ENCODE measurements around the gene TMEM165. TPM values are rescaled to one million over a fixed set of nuclear protein-coding genes. Genes with fewer than 3 reads are reported as not detected.

The TMEM165 gene
- total RNA-seq, 1 donor from 2014 or later = 110 TPM

DNA sequence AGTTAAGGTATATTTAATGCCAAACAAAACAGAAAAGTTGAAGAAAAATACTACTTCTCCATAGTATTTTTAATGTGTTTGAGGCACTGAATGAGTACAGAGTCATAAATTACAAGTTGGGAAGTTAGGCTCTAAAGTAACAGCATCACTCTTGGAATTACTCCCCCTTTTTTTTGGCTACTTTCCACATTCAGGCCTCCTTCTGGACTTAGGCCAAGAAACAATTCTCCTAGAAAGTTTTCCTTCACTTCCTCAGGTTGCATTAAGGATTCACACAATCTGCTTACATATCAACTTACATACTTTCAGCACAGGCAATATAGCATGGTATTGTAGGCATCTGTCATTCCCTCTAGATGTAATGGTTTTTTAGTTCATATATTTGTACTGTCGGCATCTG lies 52.1 kb downstream of the TMEM165 start:
- H3K9me3 Mint-ChIP-seq = no peaks in the 10 kb centered on the region
- no peak for DNase-seq (ENCODE audit: low spot score)
- no peaks in the 10 kb centered on the region for H3K4me1 Mint-ChIP-seq (ENCODE audit: low read depth)
- intact Hi-C loops (cut with micrococcal nuclease) = no loop called here
- H3K36me3 Mint-ChIP-seq (ENCODE audit: low read depth) = peaks cover 15% of the 10 kb centered on the region
- no peak overlapping the region for H3K27ac Mint-ChIP-seq
- H3K27me3 Mint-ChIP-seq (ENCODE audit: insufficient read depth) = no peaks in the 10 kb centered on the region
- no peak overlapping the region for H3K4me3 Mint-ChIP-seq

DNA sequence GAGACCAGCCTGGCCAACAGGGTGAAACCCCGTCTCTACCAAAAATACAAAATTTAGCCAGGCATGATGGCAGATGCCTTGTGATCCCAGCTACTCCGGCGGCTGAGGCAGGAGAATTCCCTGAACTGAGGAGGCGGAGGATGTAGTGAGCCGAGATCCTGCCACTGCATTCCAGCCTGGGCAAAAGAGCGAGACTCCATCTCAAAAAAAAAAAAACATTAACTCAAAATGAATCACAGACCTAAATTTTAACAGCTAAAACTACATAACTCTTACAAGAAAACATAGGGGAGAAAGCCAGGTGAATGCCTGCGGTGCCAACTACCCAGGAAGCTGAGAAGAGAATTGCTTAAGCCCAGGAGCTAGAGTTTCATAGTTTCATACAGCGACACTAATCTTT lies 54.8 kb downstream of the TMEM165 start:
- Mint-ChIP-seq H3K4me1 (ENCODE audit: low read depth) (no peaks in the 10 kb centered on the region), H3K36me3 (ENCODE audit: low read depth) (peaks cover 23% of the 10 kb centered on the region), H3K9me3 (no peaks in the 10 kb centered on the region), H3K27me3 (ENCODE audit: insufficient read depth) (no peaks in the 10 kb centered on the region), H3K27ac (no peak overlapping the region), H3K4me3 (no peak overlapping the region)
- intact Hi-C loops (cut with micrococcal nuclease) = no loop called here
- DNase-seq (ENCODE audit: low spot score) = no peak

DNA sequence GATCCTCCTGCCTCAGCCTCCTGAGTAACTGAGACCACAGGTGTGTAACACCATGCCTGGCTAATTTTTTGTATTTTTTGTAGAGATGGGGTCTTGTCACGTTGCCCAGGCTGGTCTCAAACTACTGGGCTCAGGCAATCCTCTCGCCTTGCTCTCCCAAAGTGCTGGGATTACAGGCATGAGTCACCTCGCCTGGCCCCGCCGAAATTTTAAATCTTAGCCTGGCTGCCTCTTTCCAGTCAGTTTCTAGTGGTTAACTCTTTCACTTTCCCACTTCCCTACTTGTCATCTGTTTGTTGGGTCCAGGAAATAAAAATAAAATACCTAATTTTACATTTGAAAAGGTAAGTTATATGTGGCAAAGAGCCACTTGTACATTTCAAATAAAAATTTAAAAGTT lies 62.4 kb downstream of the TMEM165 start:
- no peak overlapping the region for H3K4me3 Mint-ChIP-seq

GRCh38 chr4:55458611-55459010 lies 62.9 kb downstream of the TMEM165 start:
- H3K36me3 Mint-ChIP-seq (ENCODE audit: low read depth) = peaks cover 10% of the 10 kb centered on the region
- H3K27me3 Mint-ChIP-seq (ENCODE audit: insufficient read depth) = no peaks in the 10 kb centered on the region
- intact Hi-C loops (cut with micrococcal nuclease) = no loop called here
- no peak overlapping the region for H3K4me3 Mint-ChIP-seq
- H3K9me3 Mint-ChIP-seq = no peaks in the 10 kb centered on the region
- no peaks in the 10 kb centered on the region for H3K4me1 Mint-ChIP-seq (ENCODE audit: low read depth)
- H3K27ac Mint-ChIP-seq = no peak overlapping the region
- no peak for DNase-seq (ENCODE audit: low spot score)

More for the DNA sequence above, 62.4 kb downstream of the TMEM165 start:
- H3K36me3 Mint-ChIP-seq (ENCODE audit: low read depth) = peaks cover 10% of the 10 kb centered on the region
- no peaks in the 10 kb centered on the region for H3K9me3 Mint-ChIP-seq
- H3K27me3 Mint-ChIP-seq (ENCODE audit: insufficient read depth) = no peaks in the 10 kb centered on the region
- intact Hi-C loops (cut with micrococcal nuclease) = no loop called here
- DNase-seq (ENCODE audit: low spot score) = no peak
- H3K4me1 Mint-ChIP-seq (ENCODE audit: low read depth) = no peaks in the 10 kb centered on the region
- no peak overlapping the region for H3K27ac Mint-ChIP-seq

- Mint-ChIP-seq H3K4me1 (ENCODE audit: low read depth) (no peaks in the 10 kb centered on the region), H3K27me3 (ENCODE audit: insufficient read depth) (no peaks in the 10 kb centered on the region), H3K27ac (no peak overlapping the region), H3K9me3 (peaks cover 11% of the 10 kb centered on the region), H3K4me3 (no peak overlapping the region), H3K36me3 (ENCODE audit: low read depth) (peaks cover 10% of the 10 kb centered on the region)
- intact Hi-C loops (cut with micrococcal nuclease) = no loop called here
- DNase-seq (ENCODE audit: low spot score) = no peak
Observed at GRCh38 chr4:55466001-55466400, 70.2 kb downstream of the TMEM165 start.

- intact Hi-C loops (cut with micrococcal nuclease) = no loop called here
- H3K36me3 Mint-ChIP-seq (ENCODE audit: low read depth) = peaks cover 10% of the 10 kb centered on the region
- no peaks in the 10 kb centered on the region for H3K27me3 Mint-ChIP-seq (ENCODE audit: insufficient read depth)
- no peak for DNase-seq (ENCODE audit: low spot score)
- H3K4me1 Mint-ChIP-seq (ENCODE audit: low read depth) = no peaks in the 10 kb centered on the region
- H3K27ac Mint-ChIP-seq = no peak overlapping the region
- H3K9me3 Mint-ChIP-seq = peaks cover 11% of the 10 kb centered on the region
- H3K4me3 Mint-ChIP-seq = no peak overlapping the region
Observed at GRCh38 chr4:55468724-55469123, 73.0 kb downstream of the TMEM165 start.

DNA sequence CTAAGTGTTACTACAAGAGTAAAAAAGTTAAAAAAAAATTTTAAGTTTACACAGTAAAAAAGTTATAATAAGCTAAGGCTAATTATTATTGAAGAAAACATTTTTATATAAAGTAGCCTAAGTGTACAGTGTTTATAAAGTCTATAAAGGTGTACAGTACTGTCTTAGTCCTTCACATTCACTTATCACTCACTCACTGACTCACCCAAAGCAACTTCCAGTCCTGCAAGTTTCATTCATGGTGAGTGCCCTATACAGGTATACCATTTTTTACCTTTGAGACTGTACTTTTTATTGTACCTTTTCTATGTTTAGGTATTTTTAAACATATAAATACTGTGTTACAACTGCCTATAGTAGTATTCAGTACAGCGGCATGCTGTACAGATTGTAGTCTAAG lies 74.2 kb downstream of the TMEM165 start:
- Mint-ChIP-seq H3K36me3 (ENCODE audit: low read depth) (peaks cover 19% of the 10 kb centered on the region), H3K4me1 (ENCODE audit: low read depth) (peaks cover 2% of the 10 kb centered on the region), H3K27ac (no peak overlapping the region), H3K27me3 (ENCODE audit: insufficient read depth) (no peaks in the 10 kb centered on the region), H3K9me3 (peaks cover 11% of the 10 kb centered on the region), H3K4me3 (no peak overlapping the region)
- intact Hi-C loops (cut with micrococcal nuclease) = no loop called here
- DNase-seq (ENCODE audit: low spot score) = no peak

Other genes starting within 250 kb of the TMEM165 start
- gene SRD5A3, start 49.7 kb upstream of the TMEM165 start, total RNA-seq = 32.4 and 33.2 TPM in 2 replicates
- gene CLOCK, start 151.0 kb downstream of the TMEM165 start, total RNA-seq = 12.7 and 13.0 TPM in 2 replicates
- gene PDCL2, start 196.3 kb downstream of the TMEM165 start, total RNA-seq = not detected in 2 replicates
- 0.27 TPM in 1 of 2 replicates, not detected in the other for gene NMU, start 240.3 kb downstream of the TMEM165 start, total RNA-seq

Data from activated T-helper 1 cell treated with anti-CD3 and anti-CD28 coated beads, Interleukin-12 subunit alpha, Interleukin-12 subunit beta, Interleukin-2, Interleukin-4 antibody, amounts not matched to agents 30 ng/mL and 10 ng/mL and 1 ng/mL, durations not matched to agents 14 hours and 24 hours and 36 hours (primary cell).